GOT3 (cell line): ENCODE data around the gene CHST11.

Source experiments
- DNase-seq: peaks from one replicate; lab custom pipeline; 2025; ENCODE audit warnings: mixed read lengths; lab: John Stamatoyannopoulos, UW

CHST11 gene

GRCh38 chr12:104763168-104763805 is 306.5 kb downstream of the CHST11 start:
- DNase-seq = no peak

- no peak for DNase-seq
Measured at GRCh38 chr12:104764225-104765091, 307.7 kb downstream of the CHST11 start.

GRCh38 chr12:104767261-104767660 is 310.5 kb downstream of the CHST11 start:
- DNase-seq = no peak

GRCh38 chr12:104768033-104768432 is 311.3 kb downstream of the CHST11 start:
- DNase-seq = no peak

- no peak for DNase-seq
Measured at GRCh38 chr12:104769144-104769561, 312.4 kb downstream of the CHST11 start.

GRCh38 chr12:104772336-104772735 is 315.6 kb downstream of the CHST11 start:
- no peak for DNase-seq

GRCh38 chr12:104775731-104776231 is 319.0 kb downstream of the CHST11 start:
- DNase-seq = no peak

GRCh38 chr12:104779134-104779533 is 322.4 kb downstream of the CHST11 start:
- no peak for DNase-seq

GRCh38 chr12:104782296-104782695 is 325.5 kb downstream of the CHST11 start:
- no peak for DNase-seq

- no peak for DNase-seq
Measured at GRCh38 chr12:104784592-104784991, 327.8 kb downstream of the CHST11 start.

- DNase-seq = no peak
Measured at GRCh38 chr12:104785886-104786285, 329.1 kb downstream of the CHST11 start.

GRCh38 chr12:104786352-104786751 is 329.6 kb downstream of the CHST11 start:
- no peak for DNase-seq

GRCh38 chr12:104788840-104789271 is 332.1 kb downstream of the CHST11 start:
- no peak for DNase-seq

- DNase-seq = no peak
Measured at GRCh38 chr12:104790296-104791125, 333.8 kb downstream of the CHST11 start.

- DNase-seq = no peak
Measured at GRCh38 chr12:104792570-104792969, 335.8 kb downstream of the CHST11 start.

- no peak for DNase-seq
Measured at GRCh38 chr12:104793285-104793684, 336.5 kb downstream of the CHST11 start.

- no peak for DNase-seq
Measured at GRCh38 chr12:104793968-104794367, 337.2 kb downstream of the CHST11 start.

GRCh38 chr12:104796475-104796862 is 339.7 kb downstream of the CHST11 start:
- DNase-seq = no peak

- DNase-seq = no peak
Measured at GRCh38 chr12:104799458-104799857, 342.7 kb downstream of the CHST11 start.

- no peak for DNase-seq
Measured at GRCh38 chr12:104801005-104801404, 344.3 kb downstream of the CHST11 start.

- DNase-seq = no peak
Measured at GRCh38 chr12:104801427-104801826, 344.7 kb downstream of the CHST11 start.

GRCh38 chr12:104802208-104802607 is 345.5 kb downstream of the CHST11 start:
- no peak for DNase-seq
